Occipital lobe (tissue), 2 donors: Measurements from ENCODE around the gene ZC2HC1B. TPM values are rescaled to one million over a fixed set of nuclear protein-coding genes. Genes with fewer than 3 reads are reported as not detected.
"Not testable (repeated sequence)": the region's sequence is repeated elsewhere in the genome, so short reads cannot be mapped to it uniquely, and the experiment has no call there.

ENCODE experiments used
- DNase-seq: peaks from one replicate; lab custom pipeline; 2025; lab: John Stamatoyannopoulos, UW
- total RNA-seq: library from RNA; depleted of rRNA; stranded (reverse); fragments of >200 nt; gene quantifications from one replicate; pipeline ENCODE4 v1.2.3, GENCODE V29; 2014

ZC2HC1B gene
- 0.31 TPM for total RNA-seq

DNA sequence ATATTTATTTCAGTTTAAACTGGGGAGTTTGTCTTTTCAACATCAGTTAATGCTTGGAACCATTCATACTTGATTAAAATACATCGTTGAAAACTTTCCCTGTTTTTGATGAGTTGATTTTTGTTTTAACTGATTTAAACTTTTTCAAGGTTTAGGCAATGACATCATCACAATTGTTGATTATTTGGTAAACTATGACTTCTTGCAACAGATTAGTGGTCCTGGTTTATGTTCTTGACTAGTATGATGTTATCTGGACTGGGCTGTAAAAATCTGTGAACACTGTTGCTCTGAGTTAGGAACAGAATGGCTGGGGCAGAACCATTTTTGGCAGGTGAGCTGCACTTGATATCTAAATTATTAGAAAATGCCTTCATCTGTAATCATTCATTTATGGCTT lies at the start of gene ZC2HC1B:
ZC2HC1B (plus strand) TSS at position 241 of the 400 bp plus-strand sequence; CDS start at position 307, 66 bp downstream.
- DNase-seq, result no peak

GRCh38 chr6:143817621-143818020 lies 46.7 kb upstream of the ZC2HC1B start:
- no peak for DNase-seq

DNA sequence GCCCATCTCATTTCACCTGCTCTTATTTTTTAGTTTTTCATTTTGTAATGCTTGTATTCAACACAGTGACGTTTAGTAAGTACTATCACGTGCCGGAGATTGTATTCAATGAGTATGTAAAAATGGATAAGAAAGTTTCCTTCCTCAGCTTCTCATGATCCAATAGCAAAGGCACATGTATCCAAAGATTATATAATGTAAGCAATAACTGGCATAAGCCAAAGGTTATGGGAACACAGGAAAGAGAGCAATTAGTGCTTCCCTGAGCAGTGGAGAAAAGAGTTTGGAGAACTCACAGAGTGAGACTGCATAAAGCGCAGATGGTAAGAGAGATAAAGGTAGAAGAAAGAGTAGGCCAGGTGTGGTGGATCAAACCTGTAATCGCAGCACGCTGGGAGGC lies 42.9 kb upstream of the ZC2HC1B start:
- no peak for DNase-seq

GRCh38 chr6:143822584-143823024 lies 41.7 kb upstream of the ZC2HC1B start:
- no peak for DNase-seq

DNA sequence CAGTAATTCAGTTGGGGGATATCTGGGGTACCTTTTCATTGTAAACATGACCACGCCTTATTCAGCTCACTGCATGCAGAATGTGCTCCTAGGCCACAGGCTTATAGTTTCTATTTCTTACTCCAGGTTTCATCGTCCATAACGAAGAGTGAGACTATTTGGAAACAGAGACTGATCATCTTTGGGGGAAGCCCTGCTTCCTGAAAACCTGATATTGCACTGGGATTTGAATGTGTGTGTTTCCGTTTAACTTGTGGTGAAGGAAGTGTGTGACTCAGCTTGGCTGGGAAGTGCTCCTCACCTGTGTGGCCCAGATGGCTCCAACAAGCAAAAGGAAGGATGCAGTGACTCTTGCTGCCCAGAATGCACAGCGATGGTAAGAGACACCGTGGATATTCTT lies 40.7 kb upstream of the ZC2HC1B start:
- no peak for DNase-seq

- DNase-seq, result no peak
Observed at GRCh38 chr6:143828572-143828971, 35.7 kb upstream of the ZC2HC1B start.

- DNase-seq, result no peak
Observed at GRCh38 chr6:143836150-143836549, 28.1 kb upstream of the ZC2HC1B start.

DNA sequence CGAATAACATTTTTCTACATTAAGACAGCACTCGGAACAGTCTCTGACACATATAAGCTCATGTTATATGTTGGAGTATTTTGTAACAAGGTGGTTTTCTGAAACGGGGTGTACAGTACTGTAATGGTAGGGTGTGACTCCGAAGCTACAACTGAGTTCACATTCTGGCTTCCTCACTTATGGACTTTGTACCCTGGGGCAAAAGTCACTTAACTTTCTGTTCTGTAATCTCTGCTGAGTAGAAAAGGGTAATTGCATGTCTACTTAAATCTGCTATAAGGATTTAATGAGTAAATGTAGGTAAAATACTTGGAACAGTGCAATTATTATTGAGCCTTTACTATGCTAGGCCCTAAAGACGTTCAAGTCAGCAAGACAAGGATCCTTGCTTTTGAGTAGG lies 25.9 kb upstream of the ZC2HC1B start:
- no peak for DNase-seq

GRCh38 chr6:143839196-143839595 lies 25.1 kb upstream of the ZC2HC1B start:
- no peak for DNase-seq

DNA sequence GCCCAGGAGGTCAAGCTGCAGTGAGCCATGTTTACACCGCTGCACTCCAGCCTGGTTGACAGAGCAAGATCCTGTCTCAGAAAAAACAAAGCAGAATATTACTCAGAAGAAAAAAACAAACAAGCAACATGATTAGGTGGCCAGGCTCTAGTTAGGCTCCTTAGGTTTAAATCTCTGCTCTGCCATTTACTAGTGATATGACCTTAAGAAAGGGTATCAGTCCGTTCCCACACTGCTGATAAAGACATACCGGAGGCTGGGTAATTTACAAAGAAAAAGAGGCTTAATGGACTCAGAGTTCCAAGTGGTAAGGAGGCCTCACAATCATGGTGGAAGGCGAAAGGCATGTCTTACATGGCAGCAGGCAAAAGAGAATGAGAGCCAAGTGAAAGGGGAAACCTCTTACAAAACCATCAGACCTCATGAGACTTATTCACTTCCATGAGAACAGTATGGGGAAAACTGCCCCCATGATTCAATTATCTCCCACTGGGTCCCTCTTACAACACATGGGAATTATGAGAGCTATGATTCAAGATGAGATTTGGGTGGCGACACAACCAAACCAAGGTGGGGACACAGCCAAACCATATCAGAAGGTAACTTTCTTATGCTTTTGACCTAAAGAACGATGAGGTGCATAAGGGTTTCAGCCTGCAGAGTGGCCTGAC lies 23.5 kb upstream of the ZC2HC1B start:
- no peak for DNase-seq

GRCh38 chr6:143842461-143842901 lies 21.8 kb upstream of the ZC2HC1B start:
- no peak for DNase-seq

DNA sequence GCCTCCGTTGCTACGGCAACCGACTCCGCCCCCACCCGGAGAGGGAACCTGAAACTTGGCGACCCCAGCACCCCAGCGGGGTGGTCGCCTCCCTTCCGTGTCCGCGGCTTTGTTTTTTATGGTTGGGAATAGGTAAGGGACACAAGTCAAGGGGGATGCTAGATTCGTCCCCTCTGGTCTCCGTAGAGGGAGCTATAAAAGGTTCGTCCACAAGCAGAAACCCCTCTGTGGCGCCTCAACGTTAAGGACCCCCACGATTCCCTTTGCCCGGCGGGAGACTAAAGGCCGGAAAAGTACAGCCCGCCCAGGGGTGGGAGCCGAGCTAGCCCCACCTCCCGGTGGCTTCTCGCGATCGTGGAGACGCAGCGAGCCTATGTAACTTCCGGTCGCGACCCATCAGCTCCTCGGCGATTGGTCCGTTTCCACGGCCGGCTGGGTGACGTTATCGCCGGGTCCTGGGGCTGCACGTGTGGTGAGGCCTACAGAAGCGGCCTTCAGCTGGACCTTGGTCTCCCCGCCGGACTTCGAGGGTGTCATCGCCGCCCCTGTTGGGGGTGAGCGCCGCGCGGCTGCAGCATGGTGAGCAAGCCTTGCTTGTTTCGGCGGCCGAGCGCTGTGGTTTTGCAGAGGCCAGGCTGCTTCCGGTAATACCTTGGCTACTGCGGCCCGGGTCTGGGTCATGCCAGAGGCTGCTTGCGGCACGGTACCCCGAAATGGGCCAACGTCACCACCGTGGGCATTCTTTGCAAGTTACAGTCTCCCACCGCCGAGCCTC lies 21.2 kb upstream of the ZC2HC1B start, which contains the start of gene LTV1:
LTV1 (plus strand) TSS at position 437 of the 775 bp plus-strand sequence; CDS start at position 577, 140 bp downstream.
- DNase-seq, result peak; percentile 97

- no peak for DNase-seq
Observed at GRCh38 chr6:143843677-143843999, 20.6 kb upstream of the ZC2HC1B start.

DNA sequence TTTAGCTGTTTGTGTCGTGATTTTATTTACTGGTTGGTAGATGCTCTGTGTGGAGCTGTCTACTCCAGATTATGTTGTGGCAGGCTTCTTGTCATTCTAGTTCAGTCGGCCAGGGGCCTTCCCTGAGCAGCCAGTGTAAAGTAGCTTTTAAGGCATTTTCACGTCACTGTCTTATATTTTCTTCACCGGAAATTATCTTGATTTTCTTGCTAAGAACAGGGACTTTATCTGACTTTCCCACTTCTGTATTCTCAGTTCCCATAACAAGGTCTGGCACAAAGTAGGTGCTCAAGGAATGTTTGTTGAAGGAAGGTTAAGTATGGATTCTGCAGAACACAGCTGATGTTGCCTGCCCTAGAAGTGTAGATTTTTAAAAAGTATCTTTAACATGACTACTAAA lies 20.3 kb upstream of the ZC2HC1B start:
- no peak for DNase-seq

DNA sequence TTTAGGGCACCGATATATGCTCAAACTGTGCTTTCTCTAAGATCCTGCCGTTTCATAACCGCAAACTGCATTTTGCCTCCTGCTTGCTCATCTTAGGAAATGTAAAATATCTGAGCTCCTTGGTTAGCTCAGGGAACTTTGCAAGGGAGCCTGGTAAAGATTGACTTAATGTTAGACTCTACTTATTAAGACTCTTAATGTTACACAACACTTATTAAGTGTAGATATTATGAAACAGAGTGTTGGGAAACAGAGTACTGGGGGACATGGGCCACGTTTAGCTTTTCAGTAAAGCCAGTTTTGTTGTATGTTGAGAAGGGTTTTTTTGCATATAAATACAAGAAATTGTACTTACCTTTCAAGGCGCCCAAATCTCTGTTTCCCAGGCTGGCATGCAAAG lies 19.2 kb upstream of the ZC2HC1B start:
- DNase-seq, result no peak

DNA sequence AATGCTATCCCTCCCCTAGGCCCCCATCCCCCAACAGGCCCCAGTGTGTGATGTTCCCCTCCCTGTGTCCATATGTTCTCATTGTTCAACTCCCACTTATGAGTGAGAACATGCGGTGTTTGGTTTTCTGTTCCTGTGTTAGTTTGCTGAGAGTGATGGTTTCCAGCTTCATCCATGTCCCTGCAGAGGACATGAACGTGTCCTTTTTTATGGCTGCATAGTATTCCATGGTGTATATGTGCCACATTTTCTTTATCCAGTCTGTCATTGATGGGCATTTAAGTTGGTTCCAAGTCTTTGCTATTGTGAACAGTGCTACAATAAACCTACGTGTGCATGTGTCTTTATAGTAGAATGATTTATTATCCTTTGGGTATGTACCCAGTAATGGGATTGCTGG lies 12.6 kb upstream of the ZC2HC1B start:
- DNase-seq, result not testable (repeated sequence)

DNA sequence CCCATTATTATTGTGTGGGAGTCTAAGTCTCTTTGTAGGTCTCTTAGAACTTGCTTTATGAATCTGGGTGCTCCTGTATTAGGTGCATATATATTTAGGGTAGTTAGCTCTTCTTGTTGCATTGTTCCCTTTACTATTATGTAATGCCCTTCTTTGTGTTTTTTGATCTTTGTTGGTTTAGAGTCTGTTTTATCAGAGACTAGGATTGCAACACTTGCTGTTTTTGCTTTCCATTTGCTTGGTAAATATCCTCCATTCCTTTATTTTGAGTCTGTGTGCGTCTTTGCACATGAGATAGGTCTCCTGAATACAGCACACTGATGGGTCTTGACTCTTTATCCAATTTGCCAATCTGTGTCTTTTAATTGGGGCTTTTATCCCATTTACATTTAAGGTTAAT lies 9.2 kb upstream of the ZC2HC1B start:
- DNase-seq, result not testable (repeated sequence)

- not testable (repeated sequence) for DNase-seq
Observed at GRCh38 chr6:143856762-143857161, 7.5 kb upstream of the ZC2HC1B start.

- no peak for DNase-seq
Observed at GRCh38 chr6:143857651-143858050, 6.6 kb upstream of the ZC2HC1B start.

GRCh38 chr6:143859891-143860660 lies 4.2 kb upstream of the ZC2HC1B start:
- no peak for DNase-seq

DNA sequence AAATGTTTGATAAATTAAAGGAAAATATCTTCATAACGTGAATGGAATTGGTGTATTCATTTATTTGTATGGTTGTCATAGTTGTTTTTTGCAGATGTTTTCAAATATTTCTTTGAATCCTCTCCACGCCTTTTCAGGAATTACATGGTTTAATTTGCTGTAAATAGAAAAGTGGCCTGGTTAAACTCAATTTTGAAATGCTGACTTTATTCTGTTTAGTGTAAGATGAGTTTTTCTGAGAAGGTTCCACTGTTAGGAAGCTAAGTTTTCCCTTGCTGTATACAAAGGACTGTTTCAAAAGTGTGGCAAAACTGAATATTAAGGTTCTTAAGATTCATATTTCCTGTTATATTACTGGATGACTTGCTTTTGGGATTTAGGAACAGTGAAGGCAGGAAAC lies 503 bp upstream of the ZC2HC1B start:
- no peak for DNase-seq

DNA sequence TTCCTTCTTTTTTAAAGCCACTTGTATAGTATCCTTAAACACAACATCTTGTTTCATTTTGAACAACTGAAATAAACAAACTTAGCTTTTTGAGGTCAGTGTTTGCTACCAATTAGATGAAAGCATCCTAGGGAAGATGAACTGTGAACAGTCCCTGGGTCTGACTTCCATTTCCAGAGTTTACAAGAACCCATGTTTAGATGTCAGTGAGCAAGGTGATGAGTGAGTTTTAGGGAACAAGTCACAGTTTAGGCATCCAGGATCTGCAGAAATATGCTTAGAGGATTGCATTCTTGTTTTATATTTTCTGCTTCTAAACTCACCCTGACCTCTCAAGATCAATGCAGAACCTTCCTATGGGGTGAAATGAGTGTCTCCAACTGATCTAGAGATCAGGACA lies 3.0 kb downstream of the ZC2HC1B start:
- no peak for DNase-seq
